Erythroblast (primary cell): Measurements from ENCODE around the gene HOXA2.

Experiments used
- GATA1 ChIP-seq: IDR thresholded peaks from 2 replicates; pipeline ENCODE4 v1.6.1; 2011; ENCODE audit warnings: low read depth, mild to moderate bottlenecking, control low read depth, low read length, moderate library complexity
- POLR2A ChIP-seq: IDR thresholded peaks from 2 replicates; pipeline ENCODE4 v1.6.1; 2011; ENCODE audit warnings: mild to moderate bottlenecking, low read length

- TF ChIP-seq POLR2A (no peak), GATA1 (no peak)
Measured at GRCh38 chr7:27111042-27111750, 8.7 kb upstream of the HOXA2 start.
